AG10803 (cell line): ENCODE measurements around the gene ATP6V0D1.

Experiments used
- DNase-seq: peaks from one replicate; pipeline ENCODE4 v3.0.0; 2010; ENCODE audit warnings: low read depth
- H3K4me3 ChIP-seq: 2 replicates; pipeline ENCODE4 v1.5.1; 2011; ENCODE audit warnings: mild to moderate bottlenecking, low read length, control low read depth
- CTCF ChIP-seq: conservative IDR thresholded peaks from 2 replicates; pipeline ENCODE4 v1.5.1; 2011; ENCODE audit warnings: mild to moderate bottlenecking, low read length, control low read depth, inconsistent platforms

ATP6V0D1 gene

GRCh38 chr16:67454104-67454503 is 26.9 kb downstream of the ATP6V0D1 start:
- no peak for TF ChIP-seq CTCF
- no peak overlapping the region for H3K4me3 ChIP-seq
- DNase-seq: no peak

- no peak overlapping the region for H3K4me3 ChIP-seq
- no peak for DNase-seq
- no peak for TF ChIP-seq CTCF
These were observed 29.1 kb downstream of the ATP6V0D1 start for GRCh38 chr16:67451704-67452435.

- no peak for TF ChIP-seq CTCF
- no peak for DNase-seq
- no peak overlapping the region for H3K4me3 ChIP-seq
These were observed 29.8 kb downstream of the ATP6V0D1 start for GRCh38 chr16:67451061-67451703.

- H3K4me3 ChIP-seq: no peak overlapping the region
- TF ChIP-seq CTCF: no peak
- DNase-seq: no peak
These were observed 31.2 kb downstream of the ATP6V0D1 start for GRCh38 chr16:67449739-67450138.

GRCh38 chr16:67449336-67449735 is 31.6 kb downstream of the ATP6V0D1 start:
- no peak for DNase-seq
- no peak for TF ChIP-seq CTCF
- H3K4me3 ChIP-seq: no peak overlapping the region

- TF ChIP-seq CTCF: no peak
These were observed 32.4 kb downstream of the ATP6V0D1 start for GRCh38 chr16:67448580-67448979.

GRCh38 chr16:67447508-67448076 is 33.4 kb downstream of the ATP6V0D1 start:
- peak; percentile 60 for TF ChIP-seq CTCF
- DNase-seq: peak; percentile 49
- H3K4me3 ChIP-seq: no peak overlapping the region

More at GRCh38 chr16:67448580-67448979, 32.4 kb downstream of the ATP6V0D1 start:
- DNase-seq: no peak
- H3K4me3 ChIP-seq: no peak overlapping the region
